GM18870 (cell line): Measurements from ENCODE around the gene WBP1.

Experiments
- ATAC-seq: cut with Tn5 transposase; IDR thresholded peaks from one replicate; pipeline ENCODE4 v1.9.1; 2021; ENCODE audit warnings: moderate library complexity; ENCODE audit not compliant: unreplicated experiment

Gene WBP1

DNA sequence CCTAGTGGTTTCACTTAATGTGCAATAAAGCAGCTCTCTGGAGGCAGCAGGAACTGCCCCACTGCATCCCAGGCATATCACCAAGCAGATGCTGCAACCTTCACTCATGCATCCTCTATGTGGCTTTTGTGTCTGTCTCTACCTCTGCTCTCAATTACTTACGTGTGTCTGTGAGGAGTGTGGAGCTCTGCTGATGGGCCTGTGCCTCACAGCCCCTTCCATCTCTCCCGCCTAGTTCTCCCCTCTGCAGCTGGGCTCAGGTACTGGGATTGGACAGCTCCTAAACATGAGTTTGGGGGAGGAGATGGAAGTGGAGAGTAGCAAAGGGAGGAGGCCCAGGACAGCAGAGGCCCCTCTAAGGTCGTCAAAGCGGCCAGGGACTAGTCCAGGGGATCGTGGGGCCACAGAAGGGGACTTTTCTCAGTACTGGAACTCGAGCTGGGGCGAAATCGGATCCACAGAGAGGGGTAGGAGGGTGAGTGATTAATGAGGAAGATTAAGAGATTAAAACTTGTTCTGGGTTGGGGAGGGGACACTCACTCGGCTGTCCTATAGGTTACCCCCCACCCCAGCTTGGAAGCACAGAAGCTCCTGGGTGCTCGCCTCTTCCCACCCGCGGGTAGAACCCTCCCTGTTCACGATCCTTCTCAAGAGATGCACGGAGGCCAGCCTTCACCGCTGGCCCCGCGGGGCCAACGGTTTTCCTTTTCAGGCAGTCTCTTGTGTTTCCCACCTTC lies 43.3 kb downstream of the WBP1 start:
- ATAC-seq = no peak

DNA sequence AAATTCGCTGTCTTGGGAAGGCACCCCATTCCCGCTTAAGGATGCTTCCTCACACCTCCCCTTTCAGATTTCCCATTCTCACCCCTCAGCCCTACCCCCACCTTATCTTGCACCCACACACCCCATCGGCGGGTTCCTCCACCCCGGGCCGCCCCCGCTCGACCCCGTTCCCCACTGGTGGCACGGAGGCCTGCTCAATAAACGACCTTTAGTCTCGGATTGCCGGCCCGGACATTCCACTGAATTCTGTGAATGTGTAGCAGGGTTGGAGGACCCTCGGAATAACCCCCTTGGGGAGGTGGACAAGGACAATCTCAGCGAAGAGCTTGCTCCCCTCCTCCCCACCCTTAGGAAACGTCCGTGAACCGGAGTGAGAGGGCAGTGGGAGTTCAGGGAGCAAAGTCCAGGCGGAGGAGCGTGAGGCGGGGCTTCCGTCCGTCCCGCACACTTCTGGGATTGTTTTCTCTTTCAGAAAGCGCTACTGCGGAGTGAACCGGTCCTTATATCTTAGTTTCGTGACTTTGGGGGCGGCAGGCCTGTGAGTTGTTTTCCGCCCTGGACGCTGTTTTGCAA lies 44.0 kb downstream of the WBP1 start:
- no peak for ATAC-seq

DNA sequence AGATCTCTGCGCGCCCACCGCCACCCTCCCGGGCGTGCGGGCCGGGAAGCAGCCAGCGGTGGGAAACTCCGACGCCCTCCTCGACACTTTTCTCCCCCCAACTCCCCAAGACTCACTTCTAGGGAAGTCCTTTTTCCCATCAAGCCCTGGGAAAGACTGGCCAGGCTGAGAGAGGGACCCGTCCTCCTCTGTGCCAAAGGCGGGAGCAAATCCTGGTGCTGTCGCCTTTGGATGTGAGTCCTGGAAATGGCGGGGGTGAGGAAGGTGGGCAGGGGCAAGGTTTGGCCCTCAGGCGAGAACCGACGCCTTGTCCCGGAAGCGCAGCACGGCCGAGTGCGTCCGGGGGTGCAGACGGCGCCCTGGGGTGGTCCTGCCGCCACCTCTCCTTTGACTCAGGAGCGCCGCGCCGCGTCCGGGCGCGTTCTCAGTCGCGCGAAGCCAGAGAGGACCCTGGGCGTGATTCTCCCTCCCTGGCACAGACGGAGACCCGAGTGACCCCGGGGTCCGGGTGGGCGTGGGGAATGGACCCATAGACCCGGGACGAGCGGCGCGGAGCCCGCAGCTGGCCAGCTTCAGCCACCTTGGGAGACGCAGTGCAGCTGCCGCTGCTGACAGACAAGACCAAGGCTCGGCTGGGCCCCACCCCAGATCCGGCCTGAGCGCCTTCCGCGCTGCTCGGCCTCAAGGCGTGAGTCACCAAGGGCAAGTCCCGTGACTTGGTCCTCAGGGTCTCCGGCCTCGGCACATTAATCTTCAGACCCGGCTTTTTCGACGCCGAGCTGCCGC lies 44.7 kb downstream of the WBP1 start:
- ATAC-seq = no peak

DNA sequence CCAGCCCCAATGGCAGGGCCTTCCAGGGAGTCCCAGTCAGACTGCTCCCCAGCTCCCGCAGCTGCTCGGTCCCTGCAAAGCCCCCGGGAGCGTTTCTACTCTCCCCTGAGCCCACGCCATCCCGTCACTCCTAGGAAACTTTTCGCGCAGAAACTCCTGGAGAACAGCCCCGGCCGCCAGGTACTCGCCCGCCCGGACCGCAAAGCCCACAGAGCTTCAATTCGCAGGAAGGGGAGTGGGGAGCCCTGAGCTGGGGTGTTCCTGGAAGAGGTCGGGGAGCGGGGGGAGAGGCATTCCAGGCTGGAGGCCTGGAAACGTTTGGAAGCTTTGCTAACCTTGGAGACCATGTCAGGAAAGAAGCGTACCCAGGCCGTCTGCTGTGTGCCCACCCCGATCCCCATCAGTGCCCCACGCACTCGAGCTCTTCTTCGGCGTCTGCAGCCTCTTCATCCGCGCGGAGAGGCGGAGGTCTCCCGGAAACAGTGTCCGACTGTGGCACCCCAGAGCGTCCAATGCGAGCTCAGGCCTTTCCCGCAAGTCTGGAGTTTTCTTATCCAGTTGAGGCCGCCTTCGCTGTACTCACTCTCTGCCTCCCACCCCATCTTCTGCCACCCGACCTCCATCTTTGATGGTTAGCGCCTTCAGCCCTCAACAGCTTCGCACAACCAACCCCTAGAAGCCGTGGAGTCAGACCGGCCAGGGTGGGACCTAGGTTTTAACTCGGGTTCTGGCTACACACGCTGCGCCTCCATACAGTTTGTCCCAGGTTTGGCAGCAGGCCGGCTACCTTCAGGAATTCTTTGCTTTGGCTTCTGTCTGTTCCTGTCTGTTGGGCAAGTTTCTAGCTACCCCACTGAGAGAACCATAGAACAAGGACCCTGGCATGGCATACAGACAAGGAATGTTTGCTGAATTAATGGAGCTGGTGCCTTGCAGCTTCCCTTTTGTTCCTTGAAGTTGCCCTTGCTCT lies 45.6 kb downstream of the WBP1 start:
- ATAC-seq = no peak

DNA sequence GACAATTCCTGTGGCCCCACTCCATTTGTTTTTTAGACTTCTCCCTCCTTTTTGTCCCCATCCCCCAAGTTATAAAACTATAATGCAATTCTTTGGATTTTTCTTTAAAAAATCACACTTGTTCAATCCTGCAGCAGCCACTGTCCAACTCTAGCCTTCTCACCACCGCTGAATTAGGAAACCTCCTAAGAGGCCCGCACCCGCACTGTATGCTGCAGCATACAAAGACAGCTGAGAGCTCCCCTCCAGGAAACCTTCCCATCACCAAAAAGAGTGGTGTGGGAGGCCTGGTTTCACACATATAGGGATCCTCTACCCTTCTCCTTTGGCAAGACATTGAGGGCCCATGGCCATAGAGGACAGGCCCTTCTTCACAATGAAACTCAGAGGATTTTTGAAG lies 46.4 kb downstream of the WBP1 start:
- no peak for ATAC-seq

DNA sequence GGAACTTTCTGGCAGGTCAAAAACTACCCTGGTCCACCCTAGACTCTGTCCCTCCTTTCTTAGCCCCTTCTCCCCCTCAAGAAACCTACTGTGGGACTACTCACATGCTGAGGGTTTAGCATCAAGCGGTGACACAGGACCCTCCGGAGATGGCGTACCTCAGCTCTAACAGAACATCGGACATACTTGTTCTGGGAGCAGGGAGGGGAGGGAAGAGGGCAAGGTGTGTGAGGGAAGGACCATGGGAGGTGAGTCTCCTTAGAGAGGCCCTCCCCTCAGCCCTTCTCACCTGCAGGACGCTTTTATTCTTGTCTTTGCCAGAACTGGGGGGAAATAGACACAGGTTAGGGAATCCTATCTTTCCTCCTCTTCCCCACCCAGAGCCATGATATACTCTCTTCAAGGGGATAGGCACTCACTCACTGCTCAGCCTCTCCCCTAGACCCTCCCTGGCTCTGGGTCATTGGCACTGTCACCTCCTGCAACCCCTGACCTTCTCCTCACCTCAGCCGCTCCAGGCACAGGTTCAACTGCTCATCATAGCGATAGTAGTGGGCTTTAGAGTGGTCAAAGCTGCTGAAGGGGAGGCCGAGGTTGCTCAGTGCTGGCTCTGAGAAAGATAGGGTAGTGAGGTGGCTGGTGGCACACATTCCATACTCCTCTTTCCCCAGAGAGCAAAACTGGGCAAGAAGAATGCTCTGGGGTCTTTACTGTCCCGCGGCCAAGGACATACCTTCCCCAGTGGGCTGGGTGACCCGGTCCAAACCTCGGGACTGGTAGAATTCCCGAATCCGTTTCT lies 47.4 kb downstream of the WBP1 start:
- ATAC-seq = no peak

DNA sequence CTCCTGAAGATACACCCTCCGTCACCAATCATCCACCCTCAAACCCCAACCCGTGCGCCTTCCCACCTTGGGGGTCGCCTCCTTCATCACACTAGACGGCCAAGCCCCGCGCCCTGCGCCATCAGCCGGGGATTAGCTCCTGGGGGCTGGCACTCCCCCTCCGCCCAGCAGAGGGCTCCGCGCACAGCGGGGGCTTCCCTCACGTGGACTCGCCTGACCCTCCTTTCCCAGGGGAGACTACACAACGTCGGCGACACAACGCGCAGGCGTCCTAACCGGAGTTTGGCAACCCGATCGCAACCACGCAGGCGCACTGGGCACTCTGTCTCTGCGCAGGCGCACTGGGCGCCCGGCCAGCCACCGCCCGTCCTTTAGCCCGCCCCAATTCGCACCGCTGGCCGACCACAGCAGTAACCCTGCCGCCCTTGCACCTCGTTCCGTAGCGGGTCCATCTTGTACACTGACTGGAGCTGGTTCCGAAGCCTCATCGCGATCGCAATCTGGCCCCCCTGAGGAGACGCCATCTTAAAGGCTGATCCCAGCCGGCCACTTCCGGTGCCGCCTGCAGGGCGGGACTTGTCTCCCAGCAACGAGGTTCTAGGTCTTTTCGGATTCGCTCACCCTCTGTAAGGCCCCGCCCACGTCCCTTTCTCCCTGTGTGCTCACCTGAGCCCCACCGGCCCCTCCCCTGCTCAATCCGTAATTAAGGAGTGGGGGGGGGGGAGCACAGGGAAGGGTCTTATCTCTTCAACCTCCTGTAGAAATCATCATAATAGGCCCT lies 49.1 kb downstream of the WBP1 start, which contains the start of gene PCGF1:
PCGF1 (minus strand) TSS at position 551 of the 781 bp plus-strand sequence; CDS start at position 524, 27 bp downstream.
- peak; percentile 91 for ATAC-seq

DNA sequence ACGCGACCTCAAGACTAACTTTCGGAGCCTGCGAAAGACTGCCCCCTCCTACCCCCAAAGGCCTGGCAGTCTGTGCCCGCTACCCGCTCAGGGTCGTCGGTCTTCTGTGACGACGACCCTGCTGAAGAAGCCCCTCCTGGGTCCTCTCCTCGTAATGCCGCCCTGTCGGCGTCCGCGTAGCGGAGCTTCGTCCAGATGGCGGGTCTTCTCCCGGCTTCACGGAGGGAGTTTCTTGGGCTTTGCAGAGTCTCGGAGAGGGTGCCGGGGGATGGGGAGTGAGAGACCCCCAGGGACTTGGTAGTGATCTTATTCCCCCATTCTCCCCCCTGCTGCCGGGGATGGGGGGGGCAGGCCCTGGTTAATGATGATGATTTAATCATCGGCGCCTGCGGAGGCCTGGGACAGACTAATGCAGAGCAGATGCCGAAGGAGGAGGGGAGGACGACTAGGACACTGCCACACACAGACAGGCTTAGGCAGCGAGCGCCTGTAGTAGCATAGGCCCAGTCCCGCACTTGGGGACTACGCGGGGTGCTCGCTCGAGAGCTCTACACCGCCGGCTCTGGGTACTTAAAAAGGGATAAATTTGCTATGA lies 49.8 kb downstream of the WBP1 start:
- ATAC-seq = no peak

DNA sequence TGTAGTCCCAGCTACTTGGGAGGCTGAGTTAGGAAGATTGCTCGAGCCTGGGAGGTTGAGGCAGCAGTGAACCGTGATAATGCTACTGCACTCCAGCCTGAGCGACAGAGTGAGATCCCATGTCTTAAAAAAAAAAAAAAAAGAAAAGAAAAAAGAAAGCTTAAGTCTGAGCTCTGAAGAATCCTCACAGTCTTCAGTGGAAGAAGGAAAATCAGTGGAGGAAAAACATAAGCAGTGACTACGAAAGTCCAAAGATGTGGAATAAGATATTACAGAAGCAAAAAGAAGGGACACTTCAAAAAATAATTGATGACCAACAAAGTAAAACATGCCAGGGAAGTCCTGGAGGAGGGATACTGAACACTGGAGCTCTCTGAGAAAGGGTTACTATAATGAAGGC lies 52.0 kb downstream of the WBP1 start:
- ATAC-seq = no peak
